Measurements from ENCODE around the gene SLC6A9.

Gene SLC6A9

DNA sequence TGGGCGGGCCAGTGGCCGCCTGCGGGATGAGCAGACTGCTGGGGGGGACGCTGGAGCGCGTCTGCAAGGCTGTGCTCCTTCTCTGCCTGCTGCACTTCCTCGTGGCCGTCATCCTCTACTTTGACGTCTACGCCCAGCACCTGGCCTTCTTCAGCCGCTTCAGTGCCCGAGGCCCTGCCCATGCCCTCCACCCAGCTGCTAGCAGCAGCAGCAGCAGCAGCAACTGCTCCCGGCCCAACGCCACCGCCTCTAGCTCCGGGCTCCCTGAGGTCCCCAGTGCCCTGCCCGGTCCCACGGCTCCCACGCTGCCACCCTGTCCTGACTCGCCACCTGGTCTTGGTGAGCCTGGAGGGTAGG, 50.1 kb downstream of the SLC6A9 start:
- no peak for DNase-seq

DNA sequence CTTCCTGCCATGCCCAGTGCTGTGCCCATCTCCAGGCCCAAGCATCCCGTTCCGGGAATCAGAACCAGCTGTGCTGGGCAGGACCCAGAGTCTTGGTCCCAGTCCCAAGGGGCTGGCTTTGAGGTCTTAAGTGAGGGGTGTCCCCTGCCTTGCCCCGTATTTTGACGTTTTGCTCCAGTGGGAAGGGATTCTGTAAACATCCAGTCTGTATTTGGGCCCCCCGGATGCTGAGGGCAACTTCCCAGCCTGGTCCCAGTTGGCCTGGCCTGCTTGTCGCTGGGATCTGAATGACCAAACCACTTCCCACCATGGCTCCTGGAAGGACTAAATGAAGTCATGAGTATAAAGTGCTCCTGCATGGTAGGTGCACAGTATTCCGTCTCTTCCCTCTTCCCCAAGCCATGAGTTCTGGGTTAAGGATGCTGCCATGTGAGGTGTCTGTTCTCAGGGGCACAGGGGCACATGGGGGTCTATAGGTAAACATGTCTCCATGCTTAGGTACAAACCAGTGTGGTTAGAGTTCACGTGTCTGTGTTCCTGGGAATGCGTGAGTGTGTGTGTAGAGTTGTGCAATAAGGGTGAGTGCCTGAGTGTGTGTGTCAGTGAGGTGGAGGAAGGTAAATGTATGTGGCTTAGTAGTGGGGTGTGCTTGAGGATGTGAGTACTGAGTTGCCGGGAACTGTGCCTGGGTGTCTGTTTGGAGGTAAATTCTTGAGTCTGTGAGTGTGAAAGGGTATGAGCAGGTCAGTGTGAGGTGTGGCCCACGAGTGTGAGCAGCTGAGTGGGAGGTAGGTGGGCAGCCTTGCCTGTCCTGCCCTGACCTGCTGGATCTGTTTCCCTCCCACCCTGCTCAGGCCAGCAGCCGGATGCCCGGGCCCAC, 50.8 kb downstream of the SLC6A9 start:
- no peak for DNase-seq

DNA sequence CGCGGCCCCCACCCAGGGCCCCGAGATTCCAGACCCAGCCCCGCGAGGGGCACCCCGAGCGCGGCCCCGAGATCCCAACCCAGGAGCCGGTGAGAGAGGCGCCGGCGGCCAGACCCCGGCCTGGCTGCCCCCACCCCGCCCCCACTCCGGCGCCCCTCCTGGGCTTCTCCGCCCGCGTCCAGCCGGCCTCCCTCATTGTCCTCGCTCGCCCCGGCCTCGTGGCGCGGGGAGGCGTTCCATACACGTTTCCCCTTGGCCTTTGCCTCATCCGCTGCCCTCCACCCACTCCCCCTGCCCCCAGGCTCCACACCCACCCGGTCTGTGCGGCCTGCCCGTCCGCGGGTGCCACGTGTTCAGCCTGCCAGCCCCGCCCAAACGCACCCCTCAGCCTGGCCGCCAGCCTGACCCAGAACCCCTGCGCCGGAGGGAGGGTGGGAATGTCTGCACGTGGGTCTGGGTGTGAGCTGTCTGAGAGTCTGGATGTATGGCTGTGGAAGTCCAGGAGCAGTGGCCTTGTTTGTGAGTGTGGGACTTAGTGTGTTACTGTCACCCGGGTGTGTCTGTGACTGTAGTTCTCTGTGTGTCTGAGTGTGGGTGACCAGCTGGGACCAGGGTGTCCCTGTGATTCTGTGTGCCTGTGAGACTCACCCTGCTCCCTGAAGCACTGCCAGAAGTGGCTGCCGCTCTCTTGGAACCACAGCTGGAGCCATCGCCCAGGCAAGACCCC, 51.6 kb downstream of the SLC6A9 start:
- peak; percentile 46 for DNase-seq

DNA sequence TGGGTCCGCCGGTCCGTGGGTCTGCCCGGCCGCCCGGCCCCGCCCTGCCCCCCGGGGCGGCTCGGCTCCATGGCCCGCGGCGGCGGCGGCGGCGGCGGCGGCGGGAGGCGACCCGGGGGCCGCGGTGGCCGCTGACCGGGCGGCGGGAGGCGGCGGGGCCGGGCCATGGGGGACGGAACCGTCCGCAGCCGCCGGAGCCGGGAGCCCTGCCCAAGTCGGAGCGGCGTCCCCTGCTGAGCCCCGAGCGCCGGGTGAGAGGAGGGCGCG, 52.1 kb downstream of the SLC6A9 start:
- no peak for DNase-seq

DNA sequence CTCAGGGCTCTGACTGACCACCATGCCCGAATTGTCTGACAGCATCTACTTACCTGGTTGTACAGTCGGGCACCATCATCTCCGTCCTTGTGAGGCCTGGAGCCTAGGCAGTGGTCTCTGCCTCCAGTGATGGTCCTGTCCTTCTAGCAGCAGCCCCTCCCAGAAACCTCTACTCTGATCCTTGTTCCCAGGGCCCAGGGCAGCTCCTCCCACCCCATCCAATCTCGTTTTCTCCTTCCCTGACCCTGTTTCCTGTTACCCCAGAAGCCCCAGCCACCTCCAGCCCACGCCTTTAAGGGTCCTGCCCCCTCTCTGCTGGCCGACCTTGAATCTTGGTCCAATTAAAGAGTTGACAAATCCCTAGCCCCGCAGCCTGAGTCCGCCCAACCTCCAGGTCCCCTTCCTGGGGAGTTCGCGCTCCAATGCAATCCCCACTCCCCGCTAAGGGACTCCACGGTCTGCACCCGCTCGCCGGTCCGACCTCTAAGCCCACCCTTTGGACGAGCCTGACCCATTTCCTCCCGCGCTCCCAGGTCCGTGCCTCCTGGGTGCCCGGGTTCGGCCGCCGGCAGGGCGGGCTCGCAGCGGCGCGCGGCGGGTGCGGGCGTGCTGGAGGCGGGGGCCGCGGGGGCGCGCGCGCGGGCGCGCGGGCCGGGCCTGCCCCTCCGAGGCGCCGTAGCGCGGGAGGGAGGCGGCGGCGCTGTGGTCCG, 52.6 kb downstream of the SLC6A9 start, which contains the start of gene B4GALT2:
B4GALT2 (plus strand) TSS at position 660 of the 710 bp plus-strand sequence. CDS start 1,951 bp downstream, outside the sequence.
- DNase-seq: peak; percentile 54

DNA sequence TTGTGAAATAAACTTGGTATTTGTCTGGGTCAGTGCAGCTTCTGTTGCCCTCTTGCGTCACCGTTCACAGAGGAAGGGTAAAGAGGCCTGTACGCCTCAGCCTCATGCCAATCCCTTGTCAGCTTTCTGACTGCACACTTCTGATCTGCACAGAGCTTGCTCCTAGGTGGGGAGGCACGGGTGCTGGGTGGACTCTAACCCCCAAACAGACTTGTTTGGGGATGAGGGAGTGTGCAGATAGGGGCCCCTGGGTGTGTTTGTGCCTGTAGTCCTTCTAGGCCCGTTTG, 53.1 kb downstream of the SLC6A9 start:
- no peak for DNase-seq

DNA sequence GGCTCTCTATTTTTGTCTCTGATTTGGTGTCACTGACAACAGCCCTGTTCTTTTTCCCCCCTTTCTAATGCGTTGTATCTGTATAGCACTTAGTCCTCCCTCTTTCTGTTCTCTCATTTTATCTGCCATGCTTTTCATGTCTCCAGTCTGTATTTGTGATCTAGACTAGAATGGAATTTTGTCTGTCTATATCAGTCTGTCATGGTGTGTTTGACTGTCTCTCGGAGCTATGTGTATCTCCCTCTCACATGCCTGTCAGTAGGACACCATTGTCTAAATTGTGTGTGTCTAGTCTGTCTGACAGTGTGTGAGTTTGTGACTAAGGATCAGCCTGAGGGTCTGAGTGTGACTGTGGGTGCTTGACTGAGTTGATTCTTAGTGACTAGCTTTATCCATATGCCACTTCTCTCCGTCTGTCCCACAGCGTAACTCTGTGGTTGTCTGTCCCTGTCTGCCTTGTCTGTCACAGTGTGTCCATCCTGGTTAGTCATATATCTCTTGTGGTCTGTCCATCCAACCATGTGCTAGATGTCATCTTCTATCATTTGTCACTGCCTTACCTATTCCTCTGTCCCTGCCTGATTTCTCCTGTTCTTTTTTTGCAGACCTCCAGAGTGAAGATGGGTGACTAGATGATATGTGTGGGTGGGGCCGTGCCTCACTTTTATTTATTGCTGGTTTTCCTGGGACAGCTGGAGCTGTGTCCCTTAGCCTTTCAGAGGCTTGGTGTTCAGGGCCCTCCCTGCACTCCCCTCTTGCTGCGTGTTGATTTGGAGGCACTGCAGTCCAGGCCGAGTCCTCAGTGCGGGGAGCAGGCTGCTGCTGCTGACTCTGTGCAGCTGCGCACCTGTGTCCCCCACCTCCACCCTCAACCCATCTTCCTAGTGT, 53.6 kb downstream of the SLC6A9 start:
- DNase-seq: no peak

DNA sequence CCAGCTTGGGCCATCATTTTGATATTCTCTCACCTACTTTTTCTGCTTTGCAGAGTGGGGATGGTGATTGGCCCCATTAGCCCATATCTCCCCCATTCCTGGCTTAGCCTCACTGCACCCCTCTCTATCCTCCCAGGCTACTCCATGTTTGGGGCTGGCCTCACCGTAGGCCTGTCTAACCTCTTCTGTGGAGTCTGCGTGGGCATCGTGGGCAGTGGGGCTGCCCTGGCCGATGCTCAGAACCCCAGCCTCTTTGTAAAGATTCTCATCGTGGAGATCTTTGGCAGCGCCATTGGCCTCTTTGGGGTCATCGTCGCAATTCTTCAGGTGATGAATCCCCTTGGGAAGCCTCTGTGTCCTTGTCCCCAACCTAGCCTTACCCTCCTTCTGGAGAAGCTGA, 54.4 kb downstream of the SLC6A9 start:
- DNase-seq: no peak

DNA sequence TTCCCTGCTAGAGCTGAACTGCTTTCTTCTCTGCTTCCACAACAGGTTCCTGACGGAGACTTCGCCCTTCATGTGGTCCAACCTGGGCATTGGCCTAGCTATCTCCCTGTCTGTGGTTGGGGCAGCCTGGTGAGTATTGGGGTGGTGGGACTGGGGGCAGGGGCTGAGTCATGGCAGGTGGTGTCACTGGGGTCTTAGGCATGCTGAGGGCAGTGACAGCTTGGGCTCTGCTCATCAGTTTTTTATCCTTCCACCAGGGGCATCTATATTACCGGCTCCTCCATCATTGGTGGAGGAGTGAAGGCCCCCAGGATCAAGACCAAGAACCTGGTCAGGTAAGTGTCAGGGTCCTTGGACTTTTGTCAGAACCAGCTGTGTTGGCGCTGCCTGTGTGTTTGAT, 55.2 kb downstream of the SLC6A9 start:
- DNase-seq: no peak

DNA sequence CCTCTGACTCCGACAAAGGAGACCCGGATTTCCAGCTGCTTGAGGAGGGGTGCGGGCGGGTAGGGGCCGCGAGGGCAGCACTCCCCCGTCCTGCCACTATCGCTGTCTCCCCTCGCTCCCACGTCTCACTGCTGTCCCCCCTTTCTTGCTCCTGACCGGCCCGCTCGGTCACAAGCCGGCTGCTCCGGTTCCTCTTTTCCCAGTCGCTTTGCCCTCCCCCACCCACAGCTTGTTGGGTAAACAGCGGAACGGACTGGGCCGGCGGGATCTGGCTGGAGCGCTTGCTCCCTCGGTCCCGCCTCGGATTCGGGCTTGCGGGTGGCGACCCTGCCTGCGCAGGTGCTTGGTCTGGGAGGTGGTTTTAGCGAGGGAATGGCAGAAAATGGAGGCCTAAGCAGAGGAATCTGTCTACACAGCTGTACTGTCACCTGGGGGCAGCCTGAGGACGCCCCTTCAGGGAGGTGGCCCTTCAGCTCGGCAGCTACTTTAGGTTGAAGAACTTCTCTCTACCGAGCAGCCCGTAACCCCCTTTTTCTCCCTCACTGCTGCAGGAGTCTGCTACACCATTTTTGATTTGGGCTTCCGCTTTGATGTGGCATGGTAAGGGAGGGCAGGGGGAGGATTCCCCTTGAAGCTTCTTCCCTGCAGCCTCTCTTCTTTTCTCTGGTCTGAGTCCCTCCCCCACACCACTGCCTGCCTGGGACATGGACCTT, 55.9 kb downstream of the SLC6A9 start:
- peak; percentile 43 for DNase-seq

DNA sequence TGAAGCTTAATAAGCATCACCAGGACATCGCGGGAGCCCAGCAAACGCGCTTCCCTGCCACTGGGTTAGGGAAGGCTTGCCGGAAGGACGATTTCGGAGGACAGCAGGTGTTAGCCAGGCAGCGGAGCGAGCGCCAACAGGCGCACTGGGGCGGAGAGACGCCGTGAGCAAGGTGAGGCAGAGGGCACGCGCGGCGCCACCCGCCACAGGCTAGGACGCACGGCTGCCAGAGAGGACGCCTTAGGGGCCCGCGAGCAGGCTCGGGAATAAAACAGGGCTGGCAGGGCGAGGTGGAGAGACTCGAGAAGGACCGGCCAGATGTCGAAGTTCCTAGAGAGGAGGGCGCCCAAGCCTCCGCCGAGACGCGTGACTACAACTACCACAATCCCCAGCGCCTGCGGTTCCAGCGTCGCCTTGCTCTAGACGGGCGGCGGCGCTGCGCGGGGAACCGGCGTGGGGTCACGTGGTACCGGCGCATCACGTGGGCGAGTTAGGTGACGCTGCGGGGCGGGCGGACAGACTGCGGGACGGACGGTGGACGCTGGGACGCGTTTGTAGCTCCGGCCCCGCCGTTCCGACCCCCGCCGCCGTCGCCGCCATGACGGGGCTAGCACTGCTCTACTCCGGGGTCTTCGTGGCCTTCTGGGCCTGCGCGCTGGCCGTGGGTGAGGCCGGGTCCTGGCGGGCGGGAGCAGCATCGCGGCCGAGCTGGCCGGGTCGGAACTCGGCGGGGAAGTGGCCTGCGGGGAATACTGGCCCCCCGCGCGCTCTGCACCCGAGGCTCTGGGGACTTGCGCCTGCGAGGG, 56.6 kb downstream of the SLC6A9 start, which contains the start of gene ATP6V0B:
ATP6V0B (plus strand) TSS at position 518 of the 806 bp plus-strand sequence; CDS start at position 599, 81 bp downstream.
- DNase-seq: peak; percentile 97

DNA sequence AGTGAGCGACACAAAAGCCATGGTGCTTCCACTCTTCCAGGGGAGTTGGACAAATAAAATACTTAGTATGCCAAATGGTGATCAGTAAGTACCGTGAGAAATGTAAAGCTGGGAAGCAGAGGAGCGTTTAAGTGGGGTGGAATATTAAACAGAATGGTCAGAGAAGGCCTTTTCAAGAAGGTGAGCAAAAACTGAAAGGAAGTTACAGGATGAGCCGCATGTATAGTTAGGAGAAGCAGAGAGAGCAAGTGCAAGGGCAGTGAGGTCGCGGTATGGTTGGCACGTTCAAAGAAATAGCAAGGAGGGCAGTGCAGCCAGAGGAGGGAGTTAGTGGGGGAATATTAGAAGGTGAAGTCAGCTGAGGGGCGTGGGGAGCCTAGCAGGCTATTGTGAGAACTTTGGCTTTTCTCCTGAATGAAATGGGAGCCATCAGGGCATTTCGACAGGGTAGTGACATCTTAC, 57.2 kb downstream of the SLC6A9 start:
- DNase-seq: no peak

DNA sequence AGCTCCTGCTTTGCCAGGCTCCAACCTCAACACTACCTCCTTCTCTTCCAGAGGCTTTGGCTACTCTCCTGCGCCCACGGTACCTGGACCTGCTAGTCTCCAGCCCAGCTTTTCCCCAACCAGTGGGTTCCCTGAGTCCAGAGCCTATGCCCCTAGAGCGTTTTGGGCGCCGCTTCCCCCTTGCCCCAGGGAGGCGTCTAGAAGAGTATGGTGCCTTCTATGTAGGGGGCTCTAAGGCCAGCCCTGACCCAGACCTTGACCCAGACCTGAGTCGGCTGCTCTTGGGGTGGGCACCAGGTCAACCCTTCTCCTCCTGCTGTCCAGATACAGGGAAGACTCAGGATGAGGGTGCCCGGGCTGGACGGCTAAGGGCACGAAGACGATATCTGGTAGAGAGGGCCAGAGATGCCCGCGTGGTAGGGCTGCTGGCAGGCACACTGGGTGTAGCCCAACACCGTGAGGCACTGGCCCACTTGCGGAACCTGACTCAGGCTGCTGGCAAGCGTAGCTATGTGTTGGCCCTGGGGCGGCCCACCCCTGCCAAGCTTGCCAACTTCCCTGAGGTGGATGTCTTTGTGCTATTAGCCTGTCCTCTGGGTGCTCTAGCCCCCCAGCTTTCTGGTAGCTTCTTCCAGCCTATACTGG, 59.8 kb downstream of the SLC6A9 start:
- no peak for DNase-seq

DNA sequence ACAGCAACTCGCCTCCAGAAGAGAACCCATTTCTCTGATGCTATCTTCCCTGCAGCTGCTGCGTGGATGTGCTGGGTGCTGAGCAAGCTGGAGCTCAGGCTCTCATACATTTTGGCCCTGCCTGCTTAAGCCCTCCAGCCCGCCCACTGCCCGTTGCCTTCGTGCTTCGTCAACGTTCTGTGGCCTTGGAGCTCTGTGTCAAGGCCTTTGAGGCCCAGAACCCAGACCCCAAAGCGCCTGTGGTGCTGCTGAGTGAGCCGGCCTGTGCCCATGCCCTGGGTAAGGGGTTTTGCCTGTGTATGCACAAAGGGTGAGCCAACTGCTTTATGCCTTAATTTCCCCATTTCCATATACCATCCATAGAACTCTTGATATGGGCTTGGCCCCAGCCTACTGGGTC, 60.4 kb downstream of the SLC6A9 start:
- no peak for DNase-seq

DNA sequence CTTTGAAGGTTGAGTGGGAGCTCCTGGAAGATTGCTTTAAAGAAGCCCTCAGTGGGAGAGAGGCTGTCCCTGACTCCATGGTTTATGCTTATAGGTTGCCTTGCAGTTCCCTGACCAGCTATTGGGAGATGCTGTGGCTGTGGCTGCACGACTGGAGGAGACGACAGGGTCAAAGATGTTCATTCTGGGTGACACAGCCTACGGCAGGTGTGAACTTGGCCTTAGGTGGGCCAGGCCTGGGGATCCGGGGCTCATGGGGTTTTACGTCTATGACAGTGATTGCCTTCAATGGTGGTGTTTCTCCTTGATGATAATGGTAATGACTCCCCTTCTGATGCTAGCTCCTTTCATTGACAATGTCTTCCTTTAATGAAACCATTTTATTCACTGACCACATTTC, 60.8 kb downstream of the SLC6A9 start:
- no peak for DNase-seq

DNA sequence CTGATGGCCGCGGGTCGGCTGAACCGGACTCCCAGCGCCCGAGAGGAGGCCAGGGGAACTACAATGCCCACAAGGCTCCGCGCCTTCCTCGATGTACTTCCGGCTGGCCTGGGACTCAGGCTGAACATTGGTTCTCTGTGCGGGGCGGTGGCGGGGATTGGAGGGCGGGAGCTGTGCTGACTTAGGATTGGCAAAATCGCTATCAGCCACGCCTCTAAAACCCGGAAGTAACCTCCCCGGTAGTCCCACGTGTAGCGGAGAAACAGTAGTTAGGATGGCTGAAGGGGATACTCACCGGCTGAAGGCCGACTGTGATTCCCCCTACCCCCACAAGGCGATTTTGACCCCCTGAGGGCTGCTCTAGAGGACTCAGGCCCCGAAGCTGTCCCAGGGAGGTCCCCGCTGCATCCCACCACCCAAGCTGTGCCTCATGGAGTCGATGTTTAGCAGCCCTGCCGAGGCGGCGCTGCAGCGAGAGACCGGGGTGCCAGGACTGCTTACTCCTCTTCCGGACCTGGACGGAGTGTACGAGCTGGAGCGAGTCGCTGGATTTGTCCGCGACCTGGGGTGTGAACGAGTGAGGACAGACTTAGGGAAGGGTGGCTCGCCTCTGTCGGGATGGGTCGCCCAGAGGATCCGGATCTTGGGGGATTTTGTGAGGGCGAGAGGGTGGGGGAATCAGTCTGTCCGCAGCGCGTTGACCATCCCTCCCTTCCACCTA, 61.4 kb downstream of the SLC6A9 start, which contains the start of gene DPH2:
DPH2 (plus strand) TSS at position 265 of the 721 bp plus-strand sequence; CDS start at position 431, 166 bp downstream.
- peak; percentile 98 for DNase-seq

DNA sequence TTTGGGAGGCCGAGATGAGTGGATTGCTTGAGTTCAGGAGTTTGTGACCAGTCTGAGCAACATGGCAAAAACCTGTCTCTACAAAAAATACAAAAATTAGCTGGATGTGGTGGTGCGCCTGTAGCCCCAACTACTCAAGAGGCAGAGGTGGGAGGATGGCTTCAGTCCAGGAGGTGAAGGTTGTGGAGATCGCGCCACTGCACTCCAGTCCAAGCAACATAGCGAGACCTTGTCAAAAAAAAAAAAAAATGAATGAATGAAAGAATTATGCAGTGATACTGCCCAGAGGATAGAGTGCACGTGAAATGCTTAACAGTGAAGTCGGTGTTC, 61.9 kb downstream of the SLC6A9 start:
- no peak for DNase-seq

DNA sequence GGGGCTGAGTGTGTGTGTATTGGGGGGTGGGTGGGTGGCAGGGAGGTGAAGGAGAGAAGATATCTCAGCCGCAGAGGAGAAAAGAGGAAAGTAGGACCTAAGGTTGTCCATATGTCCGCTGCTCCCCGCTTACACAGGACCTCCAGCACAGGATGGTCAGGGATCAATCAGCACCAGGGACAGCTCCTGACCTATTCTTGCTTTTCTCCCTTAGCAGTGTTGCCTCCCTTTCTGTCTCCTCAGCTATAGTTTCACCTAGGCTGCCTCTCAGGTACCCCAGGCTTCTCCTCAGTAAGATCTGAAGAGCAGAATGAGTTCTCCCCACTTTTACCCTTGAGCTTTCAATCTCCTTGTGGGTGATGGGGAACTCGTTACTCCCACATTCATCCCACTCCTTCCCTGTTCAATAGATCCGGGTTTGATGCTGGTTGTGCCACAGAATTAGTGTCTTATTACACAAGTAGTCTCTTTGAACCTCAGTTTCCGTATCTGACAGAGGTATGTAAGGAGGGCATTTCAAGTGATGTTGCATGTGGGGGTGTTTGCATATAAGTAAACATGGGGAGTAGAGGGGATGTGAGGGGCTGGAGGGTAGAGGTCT, 62.8 kb downstream of the SLC6A9 start:
- DNase-seq: no peak

DNA sequence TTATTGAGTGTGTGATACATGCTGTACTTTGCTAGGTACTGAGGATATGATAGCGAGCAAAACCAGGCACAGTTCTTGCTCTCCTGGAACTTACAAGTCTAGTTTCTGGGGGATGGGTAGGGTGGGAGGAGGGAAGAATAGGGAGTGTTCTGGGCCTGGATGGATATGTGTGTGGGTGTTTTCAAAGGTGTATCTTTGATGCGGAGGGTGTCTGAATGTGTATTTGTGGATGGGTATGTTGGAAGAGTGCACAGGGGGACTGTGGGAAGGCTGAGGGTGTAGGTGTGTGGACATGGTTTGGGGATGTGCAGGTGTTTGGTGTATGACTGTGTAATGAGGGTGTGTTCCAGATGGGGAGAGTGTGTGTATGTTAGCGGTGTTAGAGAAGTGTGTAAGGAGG, 65.9 kb downstream of the SLC6A9 start:
- DNase-seq: no peak

DNA sequence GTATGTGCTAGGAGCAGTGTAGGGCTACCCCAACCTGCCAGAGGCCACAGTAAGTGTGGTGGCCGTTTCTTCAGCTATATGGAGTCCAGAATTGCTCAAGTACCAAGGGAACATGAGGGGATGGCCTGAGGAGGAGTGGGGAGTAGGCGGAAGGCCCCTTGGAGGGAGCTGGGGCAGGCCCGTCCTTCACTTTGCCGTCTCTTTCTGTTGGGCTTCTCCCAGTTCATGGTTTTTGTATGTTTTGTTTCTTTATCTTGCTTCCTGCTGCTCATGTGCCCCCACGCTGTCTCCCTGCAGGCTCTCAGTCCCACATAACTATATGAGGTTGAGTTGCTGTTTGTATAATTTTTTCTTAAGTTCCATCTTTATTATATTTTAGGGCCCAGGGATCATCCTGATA, 67.4 kb downstream of the SLC6A9 start:
- DNase-seq: no peak

Measured in NCI-H1092 treated with DMSO at 0.1 percent for 48 hours (cell line).